NCI-H1092 treated with DMSO at 0.1 percent for 48 hours (cell line): ENCODE results near the gene SDR9C7.

Experiments
- DNase-seq: peaks from one replicate; lab custom pipeline; 2025; lab: John Stamatoyannopoulos, UW

SDR9C7 gene

DNA sequence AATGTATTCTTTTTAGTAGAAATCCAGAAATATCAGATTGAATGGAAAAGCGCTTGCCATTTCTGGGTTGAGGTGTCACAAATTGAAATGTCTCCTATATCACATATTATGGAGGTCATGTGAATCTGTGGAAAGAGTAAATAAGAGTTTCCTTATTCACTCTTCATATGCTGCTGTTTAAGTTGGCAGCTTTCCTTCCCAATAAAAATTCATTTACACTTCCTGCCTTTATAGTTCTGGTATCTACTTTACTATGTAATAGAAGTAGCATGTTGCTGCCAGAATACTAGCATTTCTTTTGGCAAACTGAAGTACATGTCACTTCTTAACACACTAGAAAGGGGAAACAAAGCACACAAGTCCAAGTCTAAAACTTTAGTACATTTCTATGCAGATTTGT lies 60.8 kb downstream of the SDR9C7 start:
- no peak for DNase-seq
